DMS53 (cell line): Measurements from ENCODE around the gene RPL15.
"Not testable (repeated sequence)": the region's sequence is repeated elsewhere in the genome, so short reads cannot be mapped to it uniquely, and the experiment has no call there.

Experiments
- DNase-seq: peaks from one replicate; lab custom pipeline; 2025; lab: John Stamatoyannopoulos, UW

RPL15 gene

GRCh38 chr3:23916886-23917678 lies at the start of gene RPL15, which contains the start of gene NKIRAS1:
Gene RPL15, plus strand, starts transcription at chr3:23917132. Its CDS starts 728 bp downstream, at chr3:23917860.
Gene NKIRAS1, minus strand, starts transcription at chr3:23916990. Its CDS starts 6,086 bp downstream, at chr3:23910904.
- DNase-seq, result peak; percentile 90

- no peak for DNase-seq
These were observed 49.5 kb upstream of the RPL15 start for GRCh38 chr3:23867400-23867799.

- no peak for DNase-seq
These were observed 49.1 kb upstream of the RPL15 start for GRCh38 chr3:23867838-23868237.

DNA sequence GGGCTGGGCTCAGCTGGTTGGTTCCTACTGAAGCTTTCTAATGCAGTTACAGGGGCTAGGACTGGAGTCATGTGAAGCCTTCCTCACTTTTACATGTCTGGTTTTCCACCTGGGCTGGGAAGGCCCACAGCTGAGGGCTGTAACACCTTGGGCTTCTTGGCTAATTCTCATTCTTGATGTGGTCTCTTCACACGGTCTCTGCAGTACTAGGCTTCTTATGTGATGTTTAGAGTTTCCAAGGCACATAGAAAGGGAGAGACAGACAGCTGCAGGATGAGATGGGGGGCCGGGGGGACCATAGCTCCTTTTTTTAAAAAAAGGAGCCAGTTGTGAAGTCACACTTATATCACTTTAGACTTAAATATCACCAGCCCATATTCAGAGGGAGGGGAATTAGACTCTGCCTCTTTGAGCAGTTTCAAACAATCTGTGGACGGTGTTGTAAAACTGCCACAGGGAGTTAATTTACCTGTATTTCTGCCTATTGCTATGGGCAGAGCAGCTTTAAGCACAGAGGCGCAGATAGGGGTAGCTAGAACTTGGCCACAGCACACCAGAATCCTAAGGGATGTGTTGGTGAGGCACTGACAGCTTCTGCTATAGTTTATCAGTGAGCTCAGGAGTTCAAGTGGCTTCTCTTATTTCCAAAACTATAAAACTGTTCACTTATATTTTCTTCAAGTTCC lies 46.8 kb upstream of the RPL15 start:
- DNase-seq, result no peak

DNA sequence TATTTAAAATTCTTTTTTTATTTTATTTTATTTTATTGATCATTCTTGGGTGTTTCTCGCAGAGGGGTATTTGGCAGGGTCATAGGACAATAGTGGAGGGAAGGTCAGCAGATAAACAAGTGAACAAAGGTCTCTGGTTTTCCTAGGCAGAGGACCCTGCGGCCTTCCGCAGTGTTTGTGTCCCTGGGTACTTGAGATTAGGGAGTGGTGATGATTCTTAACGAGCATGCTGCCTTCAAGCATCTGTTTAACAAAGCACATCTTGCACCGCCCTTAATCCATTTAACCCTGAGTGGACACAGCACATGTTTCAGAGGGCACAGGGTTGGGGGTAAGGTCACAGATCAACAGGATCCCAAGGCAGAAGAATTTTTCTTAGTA lies 46.3 kb upstream of the RPL15 start:
- DNase-seq, result not testable (repeated sequence)

DNA sequence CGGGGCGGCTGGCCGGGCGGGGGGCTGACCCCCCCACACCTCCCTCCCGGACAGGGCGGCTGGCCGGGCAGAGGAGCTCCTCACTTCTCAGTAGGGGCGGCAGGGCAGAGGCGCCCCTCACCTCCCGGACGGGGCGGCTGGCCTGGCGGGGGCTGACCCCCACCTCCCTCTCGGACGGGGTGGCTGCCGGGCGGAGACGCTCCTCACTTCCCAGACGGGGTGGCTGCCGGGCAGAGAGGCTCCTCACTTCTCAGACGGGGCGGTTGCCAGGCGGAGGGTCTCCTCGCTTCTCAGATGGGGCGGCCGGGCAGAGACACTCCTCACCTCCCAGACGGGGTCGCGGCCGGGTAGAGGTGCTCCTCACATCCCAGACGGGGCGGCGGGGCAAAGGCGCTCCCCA lies 45.6 kb upstream of the RPL15 start:
- not testable (repeated sequence) for DNase-seq

- no peak for DNase-seq
These were observed 44.6 kb upstream of the RPL15 start for GRCh38 chr3:23872330-23872729.

GRCh38 chr3:23873941-23874340 lies 43.0 kb upstream of the RPL15 start:
- DNase-seq, result no peak

- no peak for DNase-seq
These were observed 42.4 kb upstream of the RPL15 start for GRCh38 chr3:23874359-23875112.

DNA sequence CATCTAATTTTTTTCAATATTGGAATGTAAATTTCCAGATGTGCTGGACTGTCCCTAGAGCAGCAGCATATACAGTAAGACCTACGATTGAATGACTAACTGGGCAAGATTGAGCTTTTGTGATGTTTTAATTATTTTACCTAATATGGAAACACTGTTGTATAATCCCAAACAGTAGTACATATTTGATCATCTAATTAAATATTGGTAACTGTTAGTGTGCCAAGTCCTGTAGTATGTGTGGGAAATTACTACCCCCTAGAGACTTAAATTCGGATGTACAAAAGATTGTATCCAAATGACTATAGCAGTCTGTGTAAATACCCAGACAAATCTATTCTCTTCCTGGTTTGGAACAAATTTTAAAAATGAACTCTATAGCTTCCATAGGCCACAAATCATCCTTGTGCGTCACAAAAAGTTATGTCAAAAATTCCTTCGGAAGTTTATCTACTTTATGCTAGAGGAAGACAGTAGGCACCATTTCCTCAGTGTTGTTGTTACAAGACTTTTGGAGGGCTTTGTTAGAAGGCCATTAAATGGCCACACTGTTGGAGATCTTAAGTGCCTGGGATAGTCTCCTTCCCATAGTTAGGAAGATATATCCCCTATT lies 41.7 kb upstream of the RPL15 start:
- DNase-seq, result no peak

GRCh38 chr3:23876923-23877322 lies 40.0 kb upstream of the RPL15 start:
- no peak for DNase-seq

GRCh38 chr3:23877329-23877980 lies 39.5 kb upstream of the RPL15 start:
- DNase-seq, result no peak

GRCh38 chr3:23879485-23879884 lies 37.4 kb upstream of the RPL15 start:
- no peak for DNase-seq

DNA sequence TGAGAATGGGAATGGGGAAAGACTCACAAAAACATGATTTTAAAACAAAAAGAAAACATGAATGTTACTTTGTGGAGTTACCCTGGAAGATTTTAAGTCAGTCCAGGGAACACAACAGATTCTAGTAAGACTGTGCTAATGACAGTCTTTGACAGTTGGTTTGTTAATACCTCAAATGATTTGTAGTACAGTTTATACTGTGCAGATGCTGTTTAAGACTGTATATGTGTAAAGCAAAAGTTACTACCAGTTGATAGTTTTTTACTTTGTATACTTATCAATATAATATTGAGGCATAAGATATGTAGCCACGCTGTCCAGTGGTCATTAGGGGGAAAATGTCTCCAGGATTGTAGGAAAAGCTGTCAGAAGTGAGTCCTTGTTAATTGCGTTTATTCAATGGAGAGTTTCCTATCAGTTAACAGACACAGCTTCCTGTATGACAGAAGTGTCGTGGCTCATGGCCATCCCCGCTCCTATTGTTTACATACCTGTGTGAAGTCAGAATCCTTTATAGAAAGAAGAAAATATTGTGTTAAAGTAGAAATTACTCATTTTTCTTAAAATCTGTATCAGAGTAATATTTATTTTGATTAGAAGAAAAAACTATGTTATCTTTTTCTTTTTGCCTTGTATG lies 36.1 kb upstream of the RPL15 start:
- peak; percentile 22 for DNase-seq

DNA sequence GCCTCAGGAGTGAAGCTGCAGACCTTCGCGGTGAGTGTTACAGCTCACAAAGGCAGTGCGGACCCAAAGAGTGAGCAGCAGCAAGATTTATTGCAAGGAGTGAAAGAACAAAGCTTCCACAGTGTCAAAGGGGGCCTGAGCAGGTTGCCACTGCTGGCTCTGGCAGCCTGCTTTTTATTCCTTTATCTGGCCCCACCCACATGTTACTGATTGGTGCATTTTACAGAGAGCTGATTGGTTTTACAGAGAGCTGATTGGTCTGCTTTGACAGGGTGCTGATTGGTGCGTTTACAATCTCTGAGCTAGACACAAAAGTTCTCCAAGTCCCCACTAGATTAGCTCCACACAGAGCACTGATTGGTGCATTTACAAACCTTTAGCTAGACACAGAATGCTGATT lies 34.9 kb upstream of the RPL15 start:
- not testable (repeated sequence) for DNase-seq

- DNase-seq, result no peak
These were observed 34.4 kb upstream of the RPL15 start for GRCh38 chr3:23882487-23882918.

GRCh38 chr3:23884481-23884880 lies 32.5 kb upstream of the RPL15 start:
- DNase-seq, result no peak

DNA sequence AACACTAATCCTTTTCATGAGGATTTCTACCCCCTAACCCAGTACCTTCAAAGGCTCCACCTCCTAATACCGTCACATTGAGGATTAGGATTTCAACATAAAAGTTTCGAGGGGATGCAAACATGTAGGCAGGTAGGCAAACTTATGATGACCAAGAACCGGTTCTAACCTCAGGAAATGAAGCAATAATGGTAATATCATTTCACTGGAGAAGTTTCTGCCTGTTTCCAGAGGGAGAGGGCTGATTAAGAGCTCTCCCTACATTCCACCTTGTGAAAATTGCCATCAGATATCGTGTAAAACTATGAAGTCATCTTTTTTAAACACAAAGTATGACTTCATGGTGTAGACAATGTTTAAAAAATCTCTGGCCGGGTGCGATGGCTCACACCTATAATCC lies 31.7 kb upstream of the RPL15 start:
- no peak for DNase-seq

DNA sequence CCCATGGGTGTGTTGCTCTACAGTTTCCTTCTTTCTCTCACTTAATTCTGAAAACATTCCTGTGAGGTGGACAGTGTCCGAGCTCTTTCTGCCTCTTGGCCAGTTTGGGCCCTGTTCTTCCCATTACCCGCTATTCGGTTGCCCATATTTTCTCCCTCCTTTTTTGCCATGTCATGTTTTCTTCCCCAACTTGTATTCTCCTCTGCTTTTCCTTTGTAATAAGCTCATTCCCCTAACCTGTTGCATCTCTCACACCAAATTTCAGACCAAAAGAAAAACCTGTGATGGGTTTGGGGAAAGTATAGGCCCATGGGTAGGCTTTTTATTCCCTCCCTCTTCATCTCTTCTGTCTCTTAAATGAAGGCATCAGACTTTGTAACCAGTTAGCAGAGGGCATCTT lies 30.6 kb upstream of the RPL15 start:
- DNase-seq, result no peak

- DNase-seq, result peak; percentile 8
These were observed 28.2 kb upstream of the RPL15 start for GRCh38 chr3:23888617-23889228.

DNA sequence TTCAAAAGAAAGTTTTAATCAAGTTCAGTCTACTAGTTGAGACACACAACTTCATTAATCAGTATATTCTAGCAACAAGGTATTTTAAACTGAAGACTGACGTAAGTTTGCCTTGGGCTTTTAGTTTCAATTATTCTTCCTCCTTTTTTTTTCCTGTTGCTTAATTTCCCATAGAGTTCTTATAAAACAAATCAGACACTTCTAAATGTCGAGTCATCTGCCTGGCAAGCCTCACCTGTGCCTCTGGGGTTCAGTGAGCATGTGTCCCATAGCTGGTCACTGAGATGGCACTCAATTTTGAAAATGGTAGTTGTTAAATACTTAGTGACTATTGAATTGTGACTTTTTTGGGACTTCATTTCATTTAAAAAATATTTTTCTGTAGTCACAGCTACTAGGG lies 27.5 kb upstream of the RPL15 start:
- no peak for DNase-seq
